Measurements from ENCODE around the gene RALGAPA1. TPM values are rescaled to one million over a fixed set of nuclear protein-coding genes. Genes with fewer than 3 reads are reported as not detected.
A peak's percentile ranks its signal among the peaks of the same experiment; 100 is the strongest.
"Not testable (repeated sequence)": the region's sequence is repeated elsewhere in the genome, so short reads cannot be mapped to it uniquely, and the experiment has no call there.

The RALGAPA1 gene
- total RNA-seq, 1 experiment from 2014 or later: 19.9 TPM

DNA sequence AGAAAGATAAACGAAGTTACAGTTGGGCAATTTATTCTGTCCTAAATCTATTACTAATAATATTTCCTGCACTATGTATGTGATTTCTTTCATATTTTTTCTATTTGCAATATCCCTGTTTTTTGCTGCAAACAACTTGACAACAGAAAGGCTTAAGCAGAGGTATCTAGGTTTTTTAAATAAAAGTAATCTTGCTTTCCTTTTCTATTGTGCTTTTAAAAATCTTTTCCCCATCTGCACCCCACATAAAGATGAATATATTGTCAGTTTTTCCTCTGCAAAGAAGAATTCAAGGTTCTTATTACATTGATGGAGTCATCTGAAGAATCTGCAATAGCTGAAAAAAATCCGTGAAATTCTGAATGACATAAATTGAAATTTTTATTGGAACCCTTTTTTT, 502 bp upstream of the RALGAPA1 start:
- no peaks in the 10 kb centered on the region for H3K9me3 ChIP-seq (replicated peaks)
- no peaks in the 10 kb centered on the region for H3K36me3 ChIP-seq
- peak overlapping the region; percentile 53 for H3K4me3 ChIP-seq
- H3K27ac ChIP-seq: no peak overlapping the region
- DNase-seq (ENCODE audit: low read depth in 1 of 2, low spot score in 2 of 2): no peak
- no peaks in the 10 kb centered on the region for H3K27me3 ChIP-seq (replicated peaks)
- peaks cover 8% of the 10 kb centered on the region for H3K4me1 ChIP-seq (replicated peaks)

GRCh38 chr14:35808076-35808637, 938 bp downstream of the RALGAPA1 start:
- no peak for DNase-seq (ENCODE audit: low read depth in 1 of 2, low spot score in 2 of 2)
- Histone ChIP-seq H3K4me1 (replicated peaks) (peaks cover 12% of the 10 kb centered on the region), H3K27ac (peak overlapping the region; percentile 15; the same call in 1 of the 2 replicates), H3K4me3 (peak overlapping the region; percentile 53), H3K36me3 (no peaks in the 10 kb centered on the region), H3K27me3 (replicated peaks) (no peaks in the 10 kb centered on the region), H3K9me3 (replicated peaks) (no peaks in the 10 kb centered on the region)

- Histone ChIP-seq H3K27ac (no peak overlapping the region), H3K9me3 (replicated peaks) (no peaks in the 10 kb centered on the region), H3K4me3 (no peak overlapping the region), H3K27me3 (replicated peaks) (no peaks in the 10 kb centered on the region), H3K36me3 (no peaks in the 10 kb centered on the region), H3K4me1 (replicated peaks) (peaks cover 12% of the 10 kb centered on the region)
- DNase-seq (ENCODE audit: low read depth in 1 of 2, low spot score in 2 of 2): no peak
Measured at GRCh38 chr14:35807131-35807961, 1.7 kb downstream of the RALGAPA1 start.

GRCh38 chr14:35806006-35806907, 2.8 kb downstream of the RALGAPA1 start:
- Histone ChIP-seq H3K9me3 (replicated peaks) (no peaks in the 10 kb centered on the region), H3K36me3 (no peaks in the 10 kb centered on the region), H3K27ac (no peak overlapping the region), H3K4me3 (no peak overlapping the region), H3K27me3 (replicated peaks) (no peaks in the 10 kb centered on the region), H3K4me1 (replicated peaks) (peaks cover 12% of the 10 kb centered on the region)
- DNase-seq (ENCODE audit: low read depth in 1 of 2, low spot score in 2 of 2): no peak

DNA sequence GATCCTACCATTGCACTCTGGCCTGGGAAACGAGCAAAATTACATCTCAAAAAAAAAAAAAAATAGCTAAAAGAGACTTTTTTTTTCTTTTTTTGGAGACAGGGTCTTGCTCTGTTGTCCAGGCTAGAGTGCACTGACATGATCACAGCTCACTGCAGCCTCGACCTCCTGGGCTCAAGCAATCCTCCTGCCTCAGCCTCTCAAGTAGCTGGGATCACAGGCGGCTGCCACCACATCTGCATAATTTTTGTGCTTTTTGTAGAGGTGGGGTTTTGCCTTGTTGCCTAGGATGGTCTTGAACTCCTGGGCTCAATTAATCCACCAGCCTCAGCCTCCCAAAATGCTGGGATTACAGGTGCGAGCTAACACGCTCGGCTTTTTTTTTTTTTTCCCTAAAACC, 11.3 kb downstream of the RALGAPA1 start:
- no peak overlapping the region for H3K4me3 ChIP-seq
- no peak overlapping the region for H3K27ac ChIP-seq
- H3K27me3 ChIP-seq (replicated peaks): no peaks in the 10 kb centered on the region
- H3K36me3 ChIP-seq: no peaks in the 10 kb centered on the region
- no peaks in the 10 kb centered on the region for H3K4me1 ChIP-seq (replicated peaks)
- DNase-seq (ENCODE audit: low read depth in 1 of 2, low spot score in 2 of 2): no peak
- no peaks in the 10 kb centered on the region for H3K9me3 ChIP-seq (replicated peaks)

GRCh38 chr14:35789651-35790050, 19.4 kb downstream of the RALGAPA1 start:
- H3K27me3 ChIP-seq (replicated peaks): no peaks in the 10 kb centered on the region
- no peak overlapping the region for H3K27ac ChIP-seq
- H3K4me1 ChIP-seq (replicated peaks): peaks cover 7% of the 10 kb centered on the region; the same call in 1 of the 2 replicates
- DNase-seq (ENCODE audit: low read depth in 1 of 2, low spot score in 2 of 2): no peak
- no peak overlapping the region for H3K4me3 ChIP-seq
- no peaks in the 10 kb centered on the region for H3K36me3 ChIP-seq
- H3K9me3 ChIP-seq (replicated peaks): no peaks in the 10 kb centered on the region

GRCh38 chr14:35786856-35787255, 22.2 kb downstream of the RALGAPA1 start:
- H3K4me1 ChIP-seq (replicated peaks): peaks cover 7% of the 10 kb centered on the region; the same call in 1 of the 2 replicates
- H3K4me3 ChIP-seq: no peak overlapping the region
- no peak overlapping the region for H3K27ac ChIP-seq
- H3K9me3 ChIP-seq (replicated peaks): no peaks in the 10 kb centered on the region
- no peak for DNase-seq (ENCODE audit: low read depth in 1 of 2, low spot score in 2 of 2)
- no peaks in the 10 kb centered on the region for H3K36me3 ChIP-seq
- no peaks in the 10 kb centered on the region for H3K27me3 ChIP-seq (replicated peaks)

DNA sequence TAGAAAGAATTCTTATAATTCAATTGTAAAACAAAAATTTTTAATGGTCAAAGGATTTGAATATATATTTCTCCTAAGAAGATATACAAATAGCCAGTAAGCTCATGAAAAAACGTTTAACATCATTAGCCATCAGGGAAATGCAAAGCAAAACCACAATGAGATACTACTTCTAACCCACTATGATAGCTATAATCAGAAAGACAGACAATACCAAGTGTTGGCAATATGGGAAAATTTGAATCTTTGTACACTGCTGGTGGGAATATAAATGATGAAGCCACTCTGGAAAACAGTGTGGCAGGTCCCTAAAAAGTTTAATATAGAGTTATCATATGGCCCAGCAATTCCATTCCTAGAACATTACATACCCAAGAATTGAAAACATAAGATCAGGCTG, 25.4 kb downstream of the RALGAPA1 start:
- peaks cover 7% of the 10 kb centered on the region; the same call in 1 of the 2 replicates for H3K4me1 ChIP-seq (replicated peaks)
- H3K36me3 ChIP-seq: no peaks in the 10 kb centered on the region
- no peaks in the 10 kb centered on the region for H3K27me3 ChIP-seq (replicated peaks)
- no peak for DNase-seq (ENCODE audit: low read depth in 1 of 2, low spot score in 2 of 2)
- H3K9me3 ChIP-seq (replicated peaks): no peaks in the 10 kb centered on the region
- no peak overlapping the region for H3K27ac ChIP-seq
- no peak overlapping the region for H3K4me3 ChIP-seq

GRCh38 chr14:35779368-35779767, 29.7 kb downstream of the RALGAPA1 start:
- no peak overlapping the region for H3K4me3 ChIP-seq

DNA sequence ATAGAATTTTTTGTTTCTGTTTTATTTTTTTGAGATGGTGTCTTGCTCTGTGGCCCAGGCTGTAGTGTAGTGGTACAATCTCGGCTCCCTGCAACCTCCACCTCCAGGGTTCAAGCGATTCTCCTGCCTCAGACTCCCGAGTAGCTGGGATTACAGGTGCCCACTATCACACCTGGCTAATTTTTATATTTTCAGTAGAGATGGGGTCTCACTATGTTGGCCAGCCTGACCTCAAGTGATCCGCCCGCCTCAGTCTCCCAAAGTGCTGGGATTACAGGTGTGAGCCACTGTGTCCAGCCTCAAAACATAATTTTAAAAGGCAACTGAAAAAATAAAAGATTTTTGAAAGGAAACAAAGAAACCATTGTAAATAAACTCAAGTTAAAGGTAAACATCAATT, 31.5 kb downstream of the RALGAPA1 start:
- not testable (repeated sequence) for H3K4me1 ChIP-seq (replicated peaks); H3K4me3 ChIP-seq; H3K36me3 ChIP-seq; H3K27me3 ChIP-seq (replicated peaks); H3K27ac ChIP-seq; DNase-seq (ENCODE audit: low read depth in 1 of 2, low spot score in 2 of 2); H3K9me3 ChIP-seq (replicated peaks)

More at GRCh38 chr14:35779368-35779767, 29.7 kb downstream of the RALGAPA1 start:
- H3K9me3 ChIP-seq (replicated peaks): no peaks in the 10 kb centered on the region
- no peaks in the 10 kb centered on the region for H3K36me3 ChIP-seq
- H3K27me3 ChIP-seq (replicated peaks): no peaks in the 10 kb centered on the region
- no peak overlapping the region for H3K27ac ChIP-seq
- no peak for DNase-seq (ENCODE audit: low read depth in 1 of 2, low spot score in 2 of 2)
- no peaks in the 10 kb centered on the region for H3K4me1 ChIP-seq (replicated peaks)

DNA sequence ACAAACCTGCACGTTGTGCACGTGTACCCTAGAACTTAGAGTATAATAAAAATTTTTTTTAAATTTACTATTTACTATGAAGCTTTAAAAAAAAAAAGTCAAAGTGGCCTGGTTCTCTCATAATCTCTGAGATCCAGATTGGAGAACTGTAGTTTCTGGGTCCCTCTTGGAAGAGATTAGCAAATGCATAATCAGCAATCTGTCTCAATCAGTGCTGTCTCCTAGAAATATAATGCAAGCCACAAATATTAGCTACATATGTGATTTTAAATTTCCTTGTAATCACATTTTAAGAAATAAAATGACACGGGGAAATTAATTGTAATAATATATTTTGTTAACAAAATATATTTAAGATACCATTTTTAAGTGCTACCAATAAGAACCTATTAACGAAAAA, 32.3 kb downstream of the RALGAPA1 start:
- Histone ChIP-seq H3K4me3 (no peak overlapping the region), H3K4me1 (replicated peaks) (no peaks in the 10 kb centered on the region), H3K9me3 (replicated peaks) (no peaks in the 10 kb centered on the region), H3K27me3 (replicated peaks) (no peaks in the 10 kb centered on the region), H3K27ac (no peak overlapping the region), H3K36me3 (no peaks in the 10 kb centered on the region)
- no peak for DNase-seq (ENCODE audit: low read depth in 1 of 2, low spot score in 2 of 2)

DNA sequence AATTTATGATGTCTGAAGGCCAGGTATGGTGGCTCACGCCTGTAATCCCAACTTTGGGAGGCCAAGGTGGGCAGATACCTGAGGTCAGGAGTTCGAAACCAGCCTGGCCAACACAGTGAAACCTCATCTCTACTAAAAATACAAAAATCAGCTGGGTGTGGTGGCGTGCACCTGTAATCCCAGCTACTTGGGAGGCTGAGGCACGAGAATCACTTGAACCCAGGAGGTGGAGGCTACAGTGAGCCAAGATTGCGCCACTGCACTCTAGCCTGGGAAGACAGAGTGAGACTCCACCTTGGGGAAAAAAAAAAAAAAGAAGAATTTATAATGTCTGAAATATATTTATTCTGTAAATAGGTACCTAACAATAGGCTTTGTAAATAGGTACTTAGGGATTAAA, 33.0 kb downstream of the RALGAPA1 start:
- not testable (repeated sequence) for H3K4me1 ChIP-seq (replicated peaks); DNase-seq (ENCODE audit: low read depth in 1 of 2, low spot score in 2 of 2); H3K36me3 ChIP-seq; H3K4me3 ChIP-seq; H3K27ac ChIP-seq; H3K27me3 ChIP-seq (replicated peaks); H3K9me3 ChIP-seq (replicated peaks)

DNA sequence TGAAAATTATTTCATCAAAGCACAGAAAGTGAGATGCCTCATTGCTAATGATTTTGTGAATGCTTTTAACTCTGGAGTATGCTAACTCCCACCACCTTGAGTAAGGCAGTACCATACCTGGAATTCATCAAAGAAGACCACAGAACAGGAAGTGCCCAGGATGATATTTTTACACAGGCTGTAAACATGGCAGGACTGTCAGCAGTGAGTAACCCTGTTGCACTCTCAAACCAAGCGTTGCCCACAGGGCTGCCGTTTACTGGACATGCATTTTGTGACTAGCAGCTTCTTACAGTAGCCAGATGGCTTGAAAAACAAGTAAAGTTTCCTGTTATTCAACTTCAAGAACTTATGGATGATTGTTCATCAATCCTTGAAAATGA, 42.4 kb downstream of the RALGAPA1 start:
- no peaks in the 10 kb centered on the region for H3K4me1 ChIP-seq (replicated peaks)
- no peaks in the 10 kb centered on the region for H3K36me3 ChIP-seq
- H3K4me3 ChIP-seq: no peak overlapping the region
- DNase-seq (ENCODE audit: low read depth in 1 of 2, low spot score in 2 of 2): no peak
- H3K27ac ChIP-seq: no peak overlapping the region
- H3K9me3 ChIP-seq (replicated peaks): no peaks in the 10 kb centered on the region
- no peaks in the 10 kb centered on the region for H3K27me3 ChIP-seq (replicated peaks)
